ENCODE results near the gene PPIB.

PPIB gene

DNA sequence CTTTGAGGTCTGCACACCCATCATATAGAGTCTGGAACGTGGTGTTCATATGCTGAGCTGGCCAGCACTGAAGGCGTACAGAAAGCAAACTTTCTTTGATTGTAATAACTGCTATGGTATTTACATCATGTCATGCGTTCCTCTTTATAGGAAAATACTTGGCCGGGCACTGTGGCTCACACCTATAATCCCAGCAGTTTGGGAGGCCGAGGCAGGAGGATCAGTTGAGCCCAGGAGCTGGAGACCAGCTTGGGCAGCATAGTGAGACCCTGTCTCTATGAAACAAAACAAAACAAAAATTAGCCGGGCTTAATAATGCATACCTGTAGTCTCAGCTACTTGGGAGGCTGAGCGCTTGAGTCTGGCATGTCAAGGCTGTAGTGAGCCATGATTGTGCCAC, 14.7 kb downstream of the PPIB start (continued):
- TF ChIP-seq ZNF488 (tag by site-specific recombination; IDR thresholded peaks at IDR 0.05) (no peak), ZNF776 (tag by site-specific recombination; IDR thresholded peaks at IDR 0.05; ENCODE audit: borderline replicate concordance) (no peak), ZNF311 (tag by site-specific recombination; IDR thresholded peaks at IDR 0.05; ENCODE audit: borderline replicate concordance) (no peak), ZNF658 (tag by site-specific recombination; IDR thresholded peaks at IDR 0.05) (no peak)

- H3K36me3 ChIP-seq (ENCODE audit: control insufficient read depth in 2 of 2, insufficient read depth in 1 of 2, low read length in 2 of 2): peaks cover 0 to 10% of the 10 kb centered on the region in 2 experiments; a peak in 1 of 3 replicates
- POLR2A ChIA-PET: interaction anchor here (1.2 kb wide), 1 partner anchor 16 kb away, joined by 4 read pairs; the partner anchor contains the start of gene PPIB
- no peaks in the 10 kb centered on the region for H3K9me3 ChIP-seq (ENCODE audit: control insufficient read depth, insufficient read depth, low read depth, low read length)
- H3K4me1 ChIP-seq (ENCODE audit: control insufficient read depth, insufficient read depth, low read length): no peaks in the 10 kb centered on the region; the same call in 1 of the 2 replicates
- peak overlapping the region; percentile 56 for H3K27ac ChIP-seq (ENCODE audit: extremely low read depth, low read depth, low read length)
- no peak overlapping the region for H3K4me3 ChIP-seq (ENCODE audit: low read depth, low read length)
- CTCF ChIA-PET: interaction anchor here (0.6 to 0.7 kb wide), 2 partner anchors 200 to 248 kb away, joined by 3 read pairs; no protein-coding TSS in a partner anchor
- TF ChIP-seq ZBTB20 (tag by site-specific recombination; IDR thresholded peaks at IDR 0.05) (peak; percentile 62), ZNF423 (tag by site-specific recombination; IDR thresholded peaks at IDR 0.05) (no peak), ZNF155 (tag by site-specific recombination; IDR thresholded peaks at IDR 0.05) (no peak), ZBTB1 (tag by site-specific recombination; IDR thresholded peaks at IDR 0.05) (no peak), ZNF184 (tag by site-specific recombination; IDR thresholded peaks at IDR 0.05) (no peak), ZNF214 (tag by site-specific recombination; IDR thresholded peaks at IDR 0.05; ENCODE audit: borderline replicate concordance) (no peak), ZNF670 (tag by site-specific recombination; IDR thresholded peaks at IDR 0.05; ENCODE audit: low read depth) (no peak), KLF1 (tag by site-specific recombination; IDR thresholded peaks at IDR 0.05) (no peak), ZNF585B (tag by site-specific recombination; IDR thresholded peaks at IDR 0.05) (no peak), ZNF488 (tag by site-specific recombination; IDR thresholded peaks at IDR 0.05) (no peak), ZNF274 (IDR thresholded peaks at IDR 0.05; ENCODE audit: low read length) (no peak), ZNF274 (tag by site-specific recombination; IDR thresholded peaks at IDR 0.05; ENCODE audit: borderline replicate concordance) (no peak), OSR2 (tag by site-specific recombination; IDR thresholded peaks at IDR 0.05) (peak; percentile 11; the same call in 1 of the 2 replicates), ZBTB44 (tag by site-specific recombination; IDR thresholded peaks at IDR 0.05) (no peak), ZNF571 (tag by site-specific recombination; IDR thresholded peaks at IDR 0.05) (no peak), ZNF530 (tag by site-specific recombination; IDR thresholded peaks at IDR 0.05; ENCODE audit: low read depth) (no peak), HOXC10 (CRISPR knock-in tag; IDR thresholded peaks at IDR 0.05) (no peak), YY1 (tag by site-specific recombination; IDR thresholded peaks at IDR 0.05) (no peak), ZNF555 (tag by site-specific recombination; conservative IDR thresholded peaks at IDR 0.05) (no peak), ZNF19 (tag by site-specific recombination; IDR thresholded peaks at IDR 0.05; ENCODE audit: low read depth) (0 out of 2 replicates have a peak, but pooled peaks have one; percentile 5)
- TF ChIP-seq, protein P1, sequence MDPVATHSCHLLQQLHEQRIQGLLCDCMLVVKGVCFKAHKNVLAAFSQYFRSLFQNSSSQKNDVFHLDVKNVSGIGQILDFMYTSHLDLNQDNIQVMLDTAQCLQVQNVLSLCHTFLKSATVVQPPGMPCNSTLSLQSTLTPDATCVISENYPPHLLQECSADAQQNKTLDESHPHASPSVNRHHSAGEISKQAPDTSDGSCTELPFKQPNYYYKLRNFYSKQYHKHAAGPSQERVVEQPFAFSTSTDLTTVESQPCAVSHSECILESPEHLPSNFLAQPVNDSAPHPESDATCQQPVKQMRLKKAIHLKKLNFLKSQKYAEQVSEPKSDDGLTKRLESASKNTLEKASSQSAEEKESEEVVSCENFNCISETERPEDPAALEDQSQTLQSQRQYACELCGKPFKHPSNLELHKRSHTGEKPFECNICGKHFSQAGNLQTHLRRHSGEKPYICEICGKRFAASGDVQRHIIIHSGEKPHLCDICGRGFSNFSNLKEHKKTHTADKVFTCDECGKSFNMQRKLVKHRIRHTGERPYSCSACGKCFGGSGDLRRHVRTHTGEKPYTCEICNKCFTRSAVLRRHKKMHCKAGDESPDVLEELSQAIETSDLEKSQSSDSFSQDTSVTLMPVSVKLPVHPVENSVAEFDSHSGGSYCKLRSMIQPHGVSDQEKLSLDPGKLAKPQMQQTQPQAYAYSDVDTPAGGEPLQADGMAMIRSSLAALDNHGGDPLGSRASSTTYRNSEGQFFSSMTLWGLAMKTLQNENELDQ (tag by site-specific recombination; IDR thresholded peaks at IDR 0.05; ENCODE audit: low read depth): no peak
- TF ChIP-seq, protein P2, sequence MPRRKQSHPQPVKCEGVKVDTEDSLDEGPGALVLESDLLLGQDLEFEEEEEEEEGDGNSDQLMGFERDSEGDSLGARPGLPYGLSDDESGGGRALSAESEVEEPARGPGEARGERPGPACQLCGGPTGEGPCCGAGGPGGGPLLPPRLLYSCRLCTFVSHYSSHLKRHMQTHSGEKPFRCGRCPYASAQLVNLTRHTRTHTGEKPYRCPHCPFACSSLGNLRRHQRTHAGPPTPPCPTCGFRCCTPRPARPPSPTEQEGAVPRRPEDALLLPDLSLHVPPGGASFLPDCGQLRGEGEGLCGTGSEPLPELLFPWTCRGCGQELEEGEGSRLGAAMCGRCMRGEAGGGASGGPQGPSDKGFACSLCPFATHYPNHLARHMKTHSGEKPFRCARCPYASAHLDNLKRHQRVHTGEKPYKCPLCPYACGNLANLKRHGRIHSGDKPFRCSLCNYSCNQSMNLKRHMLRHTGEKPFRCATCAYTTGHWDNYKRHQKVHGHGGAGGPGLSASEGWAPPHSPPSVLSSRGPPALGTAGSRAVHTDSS (tag by site-specific recombination; IDR thresholded peaks at IDR 0.05): no peak
- TF ChIP-seq, protein P3, sequence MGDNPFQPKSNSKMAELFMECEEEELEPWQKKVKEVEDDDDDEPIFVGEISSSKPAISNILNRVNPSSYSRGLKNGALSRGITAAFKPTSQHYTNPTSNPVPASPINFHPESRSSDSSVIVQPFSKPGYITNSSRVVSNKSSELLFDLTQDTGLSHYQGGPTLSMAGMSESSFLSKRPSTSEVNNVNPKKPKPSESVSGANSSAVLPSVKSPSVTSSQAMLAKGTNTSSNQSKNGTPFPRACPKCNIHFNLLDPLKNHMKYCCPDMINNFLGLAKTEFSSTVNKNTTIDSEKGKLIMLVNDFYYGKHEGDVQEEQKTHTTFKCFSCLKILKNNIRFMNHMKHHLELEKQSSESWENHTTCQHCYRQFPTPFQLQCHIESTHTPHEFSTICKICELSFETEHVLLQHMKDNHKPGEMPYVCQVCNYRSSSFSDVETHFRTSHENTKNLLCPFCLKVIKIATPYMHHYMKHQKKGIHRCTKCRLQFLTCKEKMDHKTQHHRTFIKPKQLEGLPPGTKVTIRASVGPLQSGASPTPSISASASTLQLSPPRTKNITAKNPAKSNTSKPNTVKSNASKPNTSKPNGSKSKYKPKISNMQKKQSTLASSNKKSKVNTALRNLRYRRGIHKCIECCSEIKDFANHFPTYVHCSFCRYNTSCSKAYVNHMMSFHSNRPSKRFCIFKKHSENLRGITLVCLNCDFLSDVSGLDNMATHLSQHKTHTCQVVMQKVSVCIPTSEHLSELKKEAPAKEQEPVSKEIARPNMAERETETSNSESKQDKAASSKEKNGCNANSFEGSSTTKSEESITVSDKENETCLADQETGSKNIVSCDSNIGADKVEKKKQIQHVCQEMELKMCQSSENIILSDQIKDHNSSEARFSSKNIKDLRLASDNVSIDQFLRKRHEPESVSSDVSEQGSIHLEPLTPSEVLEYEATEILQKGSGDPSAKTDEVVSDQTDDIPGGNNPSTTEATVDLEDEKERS (tag by site-specific recombination; IDR thresholded peaks at IDR 0.05): no peak
Observed at GRCh38 chr15:64146885-64147681, 15.7 kb downstream of the PPIB start.
